ENCODE results near the gene SH3BP5L.

DNA sequence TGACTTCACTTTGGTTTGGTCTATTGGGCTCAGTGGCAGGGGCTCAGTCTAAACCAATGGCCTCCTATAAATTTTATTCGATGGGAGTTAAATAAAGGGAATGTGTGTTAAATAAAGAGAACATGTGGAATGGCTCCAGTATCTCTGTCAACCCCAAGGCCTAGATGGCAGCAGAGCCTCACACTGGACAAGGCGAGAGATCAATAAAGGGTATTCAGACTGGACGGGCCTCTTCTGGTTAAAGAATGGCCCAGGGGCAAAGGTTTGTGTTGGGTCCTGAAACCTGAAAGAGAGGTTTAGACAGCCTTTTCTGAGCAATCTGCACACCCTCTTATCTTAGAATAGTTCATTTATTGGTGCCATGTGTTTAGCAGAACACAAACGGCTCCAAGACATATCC is 34.7 kb downstream of the SH3BP5L start:
- no peak for TF ChIP-seq ZNF335 (CRISPR knock-in tag; IDR thresholded peaks at IDR 0.05)
- TF ChIP-seq, protein P1, sequence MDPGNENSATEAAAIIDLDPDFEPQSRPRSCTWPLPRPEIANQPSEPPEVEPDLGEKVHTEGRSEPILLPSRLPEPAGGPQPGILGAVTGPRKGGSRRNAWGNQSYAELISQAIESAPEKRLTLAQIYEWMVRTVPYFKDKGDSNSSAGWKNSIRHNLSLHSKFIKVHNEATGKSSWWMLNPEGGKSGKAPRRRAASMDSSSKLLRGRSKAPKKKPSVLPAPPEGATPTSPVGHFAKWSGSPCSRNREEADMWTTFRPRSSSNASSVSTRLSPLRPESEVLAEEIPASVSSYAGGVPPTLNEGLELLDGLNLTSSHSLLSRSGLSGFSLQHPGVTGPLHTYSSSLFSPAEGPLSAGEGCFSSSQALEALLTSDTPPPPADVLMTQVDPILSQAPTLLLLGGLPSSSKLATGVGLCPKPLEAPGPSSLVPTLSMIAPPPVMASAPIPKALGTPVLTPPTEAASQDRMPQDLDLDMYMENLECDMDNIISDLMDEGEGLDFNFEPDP (CRISPR knock-in tag; conservative IDR thresholded peaks at IDR 0.05), result no peak
- TF ChIP-seq SRY (CRISPR knock-in tag; IDR thresholded peaks at IDR 0.05), result no peak
- no peak for TF ChIP-seq XBP1 (CRISPR knock-in tag; IDR thresholded peaks at IDR 0.05)
- no peak for TF ChIP-seq TP53 (CRISPR knock-in tag; conservative IDR thresholded peaks at IDR 0.05)
- TF ChIP-seq ZNF607 (CRISPR knock-in tag; IDR thresholded peaks at IDR 0.05; ENCODE audit: borderline replicate concordance), result no peak
- TF ChIP-seq, protein P2, sequence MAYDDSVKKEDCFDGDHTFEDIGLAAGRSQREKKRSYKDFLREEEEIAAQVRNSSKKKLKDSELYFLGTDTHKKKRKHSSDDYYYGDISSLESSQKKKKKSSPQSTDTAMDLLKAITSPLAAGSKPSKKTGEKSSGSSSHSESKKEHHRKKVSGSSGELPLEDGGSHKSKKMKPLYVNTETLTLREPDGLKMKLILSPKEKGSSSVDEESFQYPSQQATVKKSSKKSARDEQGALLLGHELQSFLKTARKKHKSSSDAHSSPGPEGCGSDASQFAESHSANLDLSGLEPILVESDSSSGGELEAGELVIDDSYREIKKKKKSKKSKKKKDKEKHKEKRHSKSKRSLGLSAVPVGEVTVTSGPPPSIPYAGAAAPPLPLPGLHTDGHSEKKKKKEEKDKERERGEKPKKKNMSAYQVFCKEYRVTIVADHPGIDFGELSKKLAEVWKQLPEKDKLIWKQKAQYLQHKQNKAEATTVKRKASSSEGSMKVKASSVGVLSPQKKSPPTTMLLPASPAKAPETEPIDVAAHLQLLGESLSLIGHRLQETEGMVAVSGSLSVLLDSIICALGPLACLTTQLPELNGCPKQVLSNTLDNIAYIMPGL (CRISPR knock-in tag; IDR thresholded peaks at IDR 0.05; ENCODE audit: borderline replicate concordance in 1 of 2, low read depth in 1 of 2), result no peak
- TF ChIP-seq, protein P3, sequence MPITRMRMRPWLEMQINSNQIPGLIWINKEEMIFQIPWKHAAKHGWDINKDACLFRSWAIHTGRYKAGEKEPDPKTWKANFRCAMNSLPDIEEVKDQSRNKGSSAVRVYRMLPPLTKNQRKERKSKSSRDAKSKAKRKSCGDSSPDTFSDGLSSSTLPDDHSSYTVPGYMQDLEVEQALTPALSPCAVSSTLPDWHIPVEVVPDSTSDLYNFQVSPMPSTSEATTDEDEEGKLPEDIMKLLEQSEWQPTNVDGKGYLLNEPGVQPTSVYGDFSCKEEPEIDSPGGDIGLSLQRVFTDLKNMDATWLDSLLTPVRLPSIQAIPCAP (CRISPR knock-in tag; IDR thresholded peaks at IDR 0.05; ENCODE audit: low read depth), result no peak
- TF ChIP-seq, protein P4, sequence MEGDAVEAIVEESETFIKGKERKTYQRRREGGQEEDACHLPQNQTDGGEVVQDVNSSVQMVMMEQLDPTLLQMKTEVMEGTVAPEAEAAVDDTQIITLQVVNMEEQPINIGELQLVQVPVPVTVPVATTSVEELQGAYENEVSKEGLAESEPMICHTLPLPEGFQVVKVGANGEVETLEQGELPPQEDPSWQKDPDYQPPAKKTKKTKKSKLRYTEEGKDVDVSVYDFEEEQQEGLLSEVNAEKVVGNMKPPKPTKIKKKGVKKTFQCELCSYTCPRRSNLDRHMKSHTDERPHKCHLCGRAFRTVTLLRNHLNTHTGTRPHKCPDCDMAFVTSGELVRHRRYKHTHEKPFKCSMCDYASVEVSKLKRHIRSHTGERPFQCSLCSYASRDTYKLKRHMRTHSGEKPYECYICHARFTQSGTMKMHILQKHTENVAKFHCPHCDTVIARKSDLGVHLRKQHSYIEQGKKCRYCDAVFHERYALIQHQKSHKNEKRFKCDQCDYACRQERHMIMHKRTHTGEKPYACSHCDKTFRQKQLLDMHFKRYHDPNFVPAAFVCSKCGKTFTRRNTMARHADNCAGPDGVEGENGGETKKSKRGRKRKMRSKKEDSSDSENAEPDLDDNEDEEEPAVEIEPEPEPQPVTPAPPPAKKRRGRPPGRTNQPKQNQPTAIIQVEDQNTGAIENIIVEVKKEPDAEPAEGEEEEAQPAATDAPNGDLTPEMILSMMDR (CRISPR knock-in tag; IDR thresholded peaks at IDR 0.05), result peak; percentile 63
- no peak for TF ChIP-seq POLR2A (IDR thresholded peaks at IDR 0.05; ENCODE audit: insufficient read depth in 1 of 2, low read depth in 2 of 2, low read length in 2 of 2)
- TF ChIP-seq ISL2 (CRISPR knock-in tag; IDR thresholded peaks at IDR 0.05), result no peak
- no peak for TF ChIP-seq MIER2 (CRISPR knock-in tag; IDR thresholded peaks at IDR 0.05)
